Spleen (tissue), 7 donors: Measurements from ENCODE around the gene ATXN10.

Source experiments
- POLR2A ChIP-seq, 3 donors: fragments of 450-650 bp; IDR thresholded peaks; one replicate each; pipeline ENCODE4 v1.5.1; 2017; ENCODE audit warnings: antibody characterized with exemption in 3 of 3, mild to moderate bottlenecking in 1 of 3
- POLR2AphosphoS5 ChIP-seq, 3 donors: sonication (generic); formaldehyde crosslinking; IDR thresholded peaks; one replicate each; pipeline ENCODE4 v1.5.1; 2017; ENCODE audit warnings: antibody characterized with exemption in 3 of 3
- TF ChIP-seq, protein P1 (sequence below), 11 experiments: fragments of 200-600 bp in 7 of 11; fragments of 450-650 bp in 4 of 11; sonication (generic) in 4 of 11; IDR thresholded peaks in 8 of 11; conservative IDR thresholded peaks in 3 of 11; 1 replicate in 7 of 11; 2 replicates in 4 of 11; pipeline versions ENCODE4 v1.4.0 to v1.8.0; 2016 to 2021; ENCODE audit warnings: antibody characterized with exemption in 11 of 11, inconsistent platforms in 4 of 11, mild to moderate bottlenecking in 1 of 11
- donor health status: DM: no; HTN: no; CAD: no; lungs with moderate emphysema.
- donor health status: DM: no; HTN: no; CAD: no.
- donor health status: DM: no; HTN: no; CAD: no.

DNA sequence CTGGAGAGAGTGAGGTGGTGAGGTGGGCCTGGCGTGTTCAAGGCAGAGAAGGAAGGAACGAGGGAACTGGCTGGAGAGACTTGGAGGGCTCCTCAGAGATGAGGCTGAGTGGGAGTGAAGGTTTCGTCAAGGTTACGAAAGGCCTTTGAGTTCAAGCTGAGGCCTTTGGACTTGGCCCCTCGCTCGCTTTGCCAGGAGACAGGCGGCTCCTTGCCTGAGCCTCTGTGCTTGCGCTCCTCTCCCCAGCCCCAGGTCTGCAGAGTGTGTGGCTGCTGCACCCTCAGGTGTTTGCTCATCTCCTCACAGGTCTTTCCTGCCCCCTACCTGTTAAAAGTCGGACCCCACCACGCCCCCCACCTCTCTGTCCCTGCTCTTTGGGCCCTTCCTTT lies 91.6 kb downstream of the ATXN10 start:
- no peak for TF ChIP-seq POLR2A (IDR thresholded peaks at IDR 0.05)
- TF ChIP-seq, protein P1, sequence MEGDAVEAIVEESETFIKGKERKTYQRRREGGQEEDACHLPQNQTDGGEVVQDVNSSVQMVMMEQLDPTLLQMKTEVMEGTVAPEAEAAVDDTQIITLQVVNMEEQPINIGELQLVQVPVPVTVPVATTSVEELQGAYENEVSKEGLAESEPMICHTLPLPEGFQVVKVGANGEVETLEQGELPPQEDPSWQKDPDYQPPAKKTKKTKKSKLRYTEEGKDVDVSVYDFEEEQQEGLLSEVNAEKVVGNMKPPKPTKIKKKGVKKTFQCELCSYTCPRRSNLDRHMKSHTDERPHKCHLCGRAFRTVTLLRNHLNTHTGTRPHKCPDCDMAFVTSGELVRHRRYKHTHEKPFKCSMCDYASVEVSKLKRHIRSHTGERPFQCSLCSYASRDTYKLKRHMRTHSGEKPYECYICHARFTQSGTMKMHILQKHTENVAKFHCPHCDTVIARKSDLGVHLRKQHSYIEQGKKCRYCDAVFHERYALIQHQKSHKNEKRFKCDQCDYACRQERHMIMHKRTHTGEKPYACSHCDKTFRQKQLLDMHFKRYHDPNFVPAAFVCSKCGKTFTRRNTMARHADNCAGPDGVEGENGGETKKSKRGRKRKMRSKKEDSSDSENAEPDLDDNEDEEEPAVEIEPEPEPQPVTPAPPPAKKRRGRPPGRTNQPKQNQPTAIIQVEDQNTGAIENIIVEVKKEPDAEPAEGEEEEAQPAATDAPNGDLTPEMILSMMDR (IDR thresholded peaks at IDR 0.05 in 8 of 11, conservative IDR thresholded peaks at IDR 0.05 in 3 of 11) = no peak
- no peak for TF ChIP-seq POLR2AphosphoS5 (IDR thresholded peaks at IDR 0.05)
